GM18858 (cell line): ENCODE measurements around the gene PFKL.
"Not testable (repeated sequence)": the region's sequence is repeated elsewhere in the genome, so short reads cannot be mapped to it uniquely, and the experiment has no call there.

Experiments
- ATAC-seq: cut with Tn5 transposase; IDR thresholded peaks from one replicate; pipeline ENCODE4 v1.9.1; 2021; ENCODE audit not compliant: unreplicated experiment

PFKL gene

GRCh38 chr21:44275041-44275440 is 24.8 kb upstream of the PFKL start:
- ATAC-seq, result no peak

GRCh38 chr21:44279354-44280260 is 20.2 kb upstream of the PFKL start:
- ATAC-seq, result no peak

- ATAC-seq, result no peak
Measured at GRCh38 chr21:44281801-44282200, 18.1 kb upstream of the PFKL start.

GRCh38 chr21:44282370-44282769 is 17.5 kb upstream of the PFKL start:
- ATAC-seq, result no peak

GRCh38 chr21:44283211-44283785 is 16.6 kb upstream of the PFKL start:
- ATAC-seq, result not testable (repeated sequence)

- no peak for ATAC-seq
Measured at GRCh38 chr21:44283948-44284347, 15.9 kb upstream of the PFKL start.

GRCh38 chr21:44285138-44285992 is 14.5 kb upstream of the PFKL start, which contains the start of gene AIRE:
TSS of gene AIRE (plus strand) at chr21:44285876. CDS start at chr21:44286007, 131 bp downstream.
- ATAC-seq, result no peak

- no peak for ATAC-seq
Measured at GRCh38 chr21:44286086-44286715, 13.7 kb upstream of the PFKL start.

- no peak for ATAC-seq
Measured at GRCh38 chr21:44286716-44287632, 12.9 kb upstream of the PFKL start.

- ATAC-seq, result no peak
Measured at GRCh38 chr21:44288251-44289110, 11.4 kb upstream of the PFKL start.

GRCh38 chr21:44289381-44290010 is 10.4 kb upstream of the PFKL start:
- ATAC-seq, result no peak

- ATAC-seq, result no peak
Measured at GRCh38 chr21:44290327-44291077, 9.4 kb upstream of the PFKL start.

GRCh38 chr21:44291078-44291935 is 8.5 kb upstream of the PFKL start:
- no peak for ATAC-seq

- ATAC-seq, result no peak
Measured at GRCh38 chr21:44291936-44292811, 7.7 kb upstream of the PFKL start.

- no peak for ATAC-seq
Measured at GRCh38 chr21:44292812-44293195, 7.0 kb upstream of the PFKL start.
